Midbrain (tissue), 1 donor: Measurements from ENCODE around the gene LRRN4.
A peak's percentile ranks its signal among the peaks of the same experiment; 100 is the strongest.

Experiments
- DNase-seq: peaks from one replicate; lab custom pipeline; 2025; lab: John Stamatoyannopoulos, UW

The LRRN4 gene

GRCh38 chr20:6030453-6031080 is 23.3 kb downstream of the LRRN4 start:
- no peak for DNase-seq

GRCh38 chr20:6029538-6029937 is 24.3 kb downstream of the LRRN4 start:
- no peak for DNase-seq

DNA sequence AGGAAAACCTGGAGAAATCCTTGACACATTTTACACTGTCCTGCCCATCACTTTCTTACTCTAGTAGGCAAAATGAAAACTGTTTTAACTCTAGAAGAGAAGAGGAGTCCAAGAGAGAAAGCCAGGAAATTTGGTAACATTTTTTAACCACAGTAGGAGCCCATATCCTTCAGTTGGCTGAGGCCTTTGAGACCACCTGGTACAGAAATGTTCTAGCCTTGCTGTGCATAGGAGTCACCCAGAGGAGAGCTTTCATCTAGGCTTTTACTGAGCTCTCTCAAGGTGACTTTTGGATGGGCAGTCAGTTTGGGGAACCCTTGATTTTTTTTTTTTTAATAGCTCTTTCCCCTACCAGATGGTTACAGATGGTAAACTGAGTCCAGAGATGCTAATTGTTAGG is 25.0 kb downstream of the LRRN4 start:
- DNase-seq = no peak

DNA sequence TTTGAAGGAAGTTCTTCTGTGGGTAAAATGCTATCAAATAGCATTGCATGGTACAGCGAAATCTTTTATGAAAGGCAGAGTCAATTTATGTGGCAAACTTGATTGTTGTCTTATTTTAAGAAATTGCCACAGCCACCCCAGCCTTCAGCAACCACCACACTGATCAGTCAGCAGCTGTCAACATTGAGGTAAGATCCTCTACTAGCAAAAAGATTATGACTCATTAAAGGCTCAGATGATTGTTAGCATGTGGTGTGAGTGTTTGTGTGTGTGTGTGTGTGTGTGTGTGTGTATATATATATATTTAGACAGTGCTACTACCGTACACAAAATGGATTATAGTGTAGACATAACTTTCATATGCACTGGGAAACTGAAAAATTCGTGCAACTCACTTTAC is 27.8 kb downstream of the LRRN4 start:
- DNase-seq = no peak

DNA sequence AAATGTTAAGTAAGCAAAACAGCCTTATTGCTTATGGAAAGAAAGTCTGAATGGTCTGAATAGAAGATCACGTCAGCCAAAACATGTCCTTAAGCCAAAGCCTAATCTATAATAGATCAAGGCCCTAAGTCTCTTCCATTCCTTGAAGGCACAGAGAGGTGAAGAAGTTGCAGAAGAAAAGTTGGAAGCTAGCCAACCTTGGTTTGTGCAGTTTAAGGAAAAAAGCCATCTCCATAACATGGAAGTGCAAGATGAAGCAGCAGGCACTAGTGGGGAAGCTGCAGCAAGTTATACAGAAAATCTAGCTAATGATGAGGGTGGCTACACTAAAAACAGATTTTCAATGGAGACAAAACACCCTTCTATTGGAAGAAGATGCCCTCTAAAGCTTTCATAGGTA is 29.1 kb downstream of the LRRN4 start:
- DNase-seq = no peak

DNA sequence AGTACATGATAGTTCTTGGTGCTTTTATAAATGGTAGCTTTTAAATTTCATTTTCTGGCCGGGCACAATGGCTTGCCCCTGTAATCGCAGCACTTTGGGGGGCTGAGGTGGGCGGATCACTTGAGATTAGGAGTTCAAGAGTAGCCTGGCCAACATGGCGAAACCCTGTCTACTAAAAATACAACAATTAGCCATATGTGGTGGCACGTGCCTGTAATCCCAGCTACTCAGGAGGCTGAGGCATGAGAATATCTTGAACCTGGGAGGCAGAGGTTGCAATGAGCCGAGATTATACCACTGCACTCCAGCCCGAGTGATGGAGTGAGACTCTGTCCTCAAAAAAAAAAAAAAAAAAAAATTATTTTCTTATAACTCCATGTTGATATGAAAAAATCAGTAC is 36.0 kb downstream of the LRRN4 start:
- no peak for DNase-seq

DNA sequence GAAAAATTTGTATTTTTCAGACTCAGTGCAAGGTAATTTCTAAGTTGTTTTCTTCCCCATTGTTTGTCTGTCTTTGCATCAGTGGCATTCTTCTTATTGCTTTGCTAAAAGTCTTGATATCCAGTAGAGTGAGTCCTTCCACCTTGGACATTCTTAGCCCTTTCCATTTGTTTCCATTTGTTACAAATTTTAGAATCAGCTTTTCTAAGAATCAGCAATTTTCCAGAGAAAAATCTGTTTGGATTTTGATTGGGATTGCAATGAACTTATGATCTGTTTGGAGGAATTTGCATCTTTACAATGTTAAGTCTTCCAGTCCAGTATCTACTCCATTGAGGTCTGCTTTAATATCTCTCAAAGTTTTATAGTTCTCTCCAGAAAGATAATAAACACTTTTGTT is 36.4 kb downstream of the LRRN4 start:
- no peak for DNase-seq

GRCh38 chr20:6014957-6015356 is 38.9 kb downstream of the LRRN4 start:
- DNase-seq = no peak

GRCh38 chr20:6014017-6014416 is 39.8 kb downstream of the LRRN4 start:
- no peak for DNase-seq

DNA sequence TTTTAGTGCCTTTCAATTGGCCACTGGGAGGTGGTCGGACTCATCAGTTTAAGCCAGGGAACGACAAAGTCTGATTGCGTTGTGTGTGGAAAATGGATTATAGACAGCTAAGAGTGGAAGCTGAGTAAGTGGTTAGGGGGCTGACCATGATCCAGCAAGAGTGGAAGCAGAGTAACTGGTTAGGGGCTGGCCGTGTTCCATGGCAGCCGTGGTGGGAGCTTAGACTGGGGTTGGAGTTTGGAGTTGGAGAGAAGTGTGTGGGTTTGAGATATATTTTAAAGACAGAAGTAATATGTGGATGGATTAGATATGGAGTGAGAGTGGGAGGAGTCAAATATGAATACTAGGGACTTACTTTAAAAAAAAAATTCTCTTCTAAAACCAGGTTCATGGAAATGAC is 41.7 kb downstream of the LRRN4 start:
- DNase-seq = no peak

GRCh38 chr20:6008254-6008653 is 45.6 kb downstream of the LRRN4 start:
- DNase-seq = peak; percentile 74

DNA sequence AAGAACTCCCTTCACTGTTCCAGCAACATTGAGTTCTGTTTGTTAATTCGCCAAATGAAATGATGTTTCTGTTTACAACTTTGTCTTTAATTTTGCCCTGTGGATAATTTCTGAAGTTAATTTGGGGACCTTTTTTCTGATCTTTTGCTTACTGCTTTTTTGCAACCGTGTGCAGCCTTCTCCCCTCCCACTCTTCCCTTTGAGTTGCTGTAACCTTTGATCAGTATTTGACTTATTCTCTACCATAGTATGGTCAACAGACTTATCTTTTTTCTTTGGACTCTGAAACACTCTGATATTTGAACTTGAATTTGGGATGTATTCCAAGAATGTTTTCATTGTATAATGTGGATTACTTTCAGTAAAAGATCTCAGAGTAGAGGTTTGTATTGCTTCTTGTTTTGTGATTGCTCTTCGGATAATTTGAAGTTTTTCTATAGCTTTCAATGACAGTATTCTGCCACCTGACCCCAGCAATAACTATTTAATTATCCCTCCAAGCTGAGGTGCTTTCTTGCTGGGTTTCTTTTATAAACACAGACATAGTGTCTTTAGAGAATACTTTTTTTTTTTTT is 46.2 kb downstream of the LRRN4 start:
- DNase-seq = no peak

- DNase-seq = no peak
Measured at GRCh38 chr20:6007094-6007528, 46.7 kb downstream of the LRRN4 start.

DNA sequence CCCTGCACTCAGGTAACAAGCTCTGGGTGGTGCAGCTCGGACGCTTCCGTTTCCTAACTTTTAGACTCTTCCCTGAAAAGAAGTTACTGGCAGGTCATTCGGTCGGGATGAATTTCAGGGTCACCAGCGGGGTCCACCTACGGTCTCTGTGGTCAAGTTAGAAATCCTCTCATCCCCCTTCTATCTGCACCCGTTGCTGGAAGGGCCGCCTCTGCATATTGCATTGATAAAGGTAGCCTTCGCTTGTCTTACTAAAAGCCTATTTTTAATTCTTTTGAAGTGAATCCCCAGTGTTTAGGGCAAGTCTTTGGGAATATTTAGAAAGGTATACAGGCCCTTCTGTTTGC is 47.3 kb downstream of the LRRN4 start:
- no peak for DNase-seq

- no peak for DNase-seq
Measured at GRCh38 chr20:6000871-6001270, 53.0 kb downstream of the LRRN4 start.

GRCh38 chr20:5999783-6000182 is 54.1 kb downstream of the LRRN4 start:
- DNase-seq = no peak

- DNase-seq = no peak
Measured at GRCh38 chr20:5996765-5997164, 57.1 kb downstream of the LRRN4 start.

DNA sequence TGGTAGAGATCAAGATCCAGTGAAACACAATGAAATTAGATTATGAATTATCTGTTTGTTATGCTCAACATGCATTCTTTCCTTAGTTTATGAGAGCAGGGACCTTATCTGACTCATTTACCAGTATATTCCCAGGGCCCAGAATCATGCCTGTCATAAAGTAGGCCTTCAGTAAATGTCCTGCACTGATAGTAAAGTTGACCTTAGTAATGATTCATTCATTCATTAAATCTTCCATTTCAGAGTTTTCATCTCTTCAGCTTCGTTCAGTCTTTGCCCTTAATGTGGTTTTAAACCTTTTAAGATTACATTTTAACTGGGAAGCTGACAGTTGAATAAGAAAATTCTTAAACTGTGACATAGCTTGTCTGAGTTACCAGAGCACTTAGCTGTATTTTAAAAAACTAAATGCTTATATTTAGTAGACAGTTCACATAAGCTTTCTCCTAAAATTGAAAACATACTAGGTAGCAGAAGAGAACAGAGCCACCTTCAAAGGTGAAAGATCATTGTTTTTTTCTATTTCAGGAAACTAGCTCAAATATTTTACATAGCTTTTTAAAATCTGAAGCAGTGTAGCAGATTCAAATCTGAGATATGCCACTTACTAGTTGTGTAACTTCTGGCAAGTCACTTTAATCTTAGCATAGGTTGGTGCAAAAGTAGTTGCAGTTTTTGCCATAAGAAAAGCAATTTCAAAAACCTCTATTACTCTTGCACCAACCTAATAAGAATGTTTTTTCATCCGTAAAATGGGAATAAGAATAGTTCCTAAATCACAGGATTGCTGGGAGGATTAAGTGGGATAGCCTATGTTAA is 62.0 kb downstream of the LRRN4 start:
- no peak for DNase-seq

DNA sequence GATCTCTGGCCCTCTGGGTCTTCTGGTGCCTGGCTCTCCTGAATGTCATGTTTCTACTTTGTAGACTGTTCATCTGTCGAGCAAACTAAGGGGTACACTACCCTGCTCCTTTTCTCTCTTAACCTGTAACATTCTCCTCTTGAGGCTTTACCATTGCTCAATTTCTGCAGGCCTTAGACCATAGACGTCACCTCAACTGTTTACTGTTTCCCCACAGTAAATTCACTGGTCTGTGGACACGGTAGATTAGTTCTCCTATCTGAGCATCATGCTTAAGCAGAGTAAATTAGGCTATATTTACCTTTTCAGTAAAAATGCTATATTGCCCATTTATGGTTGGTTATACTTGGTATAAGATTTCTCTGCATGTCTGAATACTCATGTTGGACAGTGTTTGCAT is 62.9 kb downstream of the LRRN4 start:
- DNase-seq = no peak
